ENCODE results near the gene LDLRAD4.

LDLRAD4 gene

DNA sequence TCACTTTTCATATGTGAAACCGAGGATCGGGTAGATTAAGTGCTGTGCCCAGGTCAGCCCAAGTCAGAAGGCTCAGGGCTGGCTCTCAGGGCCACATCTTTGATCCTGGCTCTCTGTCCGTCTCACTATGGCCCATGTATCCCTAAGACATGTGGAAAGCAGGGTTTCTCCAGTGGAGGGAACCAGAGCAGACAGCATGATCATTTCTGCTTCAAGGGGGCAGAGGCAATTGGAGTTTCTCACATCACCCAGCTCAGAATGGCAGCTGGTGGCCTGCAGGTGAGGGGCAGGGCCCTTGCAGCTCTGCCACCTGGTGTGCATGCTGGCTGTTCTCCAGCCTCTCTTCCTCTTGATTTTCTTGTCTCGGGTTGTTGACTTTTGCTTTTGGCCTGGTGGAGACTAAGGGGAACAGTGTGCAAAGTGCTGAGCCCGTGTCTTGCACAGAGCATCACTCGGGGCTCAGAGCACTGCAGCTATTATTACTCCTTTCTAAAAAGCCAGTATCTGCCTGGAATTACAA is 27.0 kb downstream of the LDLRAD4 start:
- no peak overlapping the region for H3K4me3 ChIP-seq (ENCODE audit: low read length)
- no CpG with 5 or more reads among the region's 6 CpGs for WGBS (ENCODE audit: insufficient coverage, insufficient read length)
- H3K36me3 ChIP-seq (ENCODE audit: control insufficient read depth, insufficient read depth, low read length) = no peaks in the 10 kb centered on the region
- H3K27ac ChIP-seq (ENCODE audit: low read length) = no peak overlapping the region
- DNase-seq (ENCODE audit: low read depth, low spot score) = no peak
- no peaks in the 10 kb centered on the region; the same call in 1 of the 2 replicates for H3K27me3 ChIP-seq (ENCODE audit: control insufficient read depth, insufficient read depth, low read length)
- no peaks in the 10 kb centered on the region for H3K9me3 ChIP-seq (ENCODE audit: control insufficient read depth, insufficient read depth, low read length)
- no peaks in the 10 kb centered on the region for H3K4me1 ChIP-seq (ENCODE audit: control insufficient read depth, insufficient read depth, low read length)

DNA sequence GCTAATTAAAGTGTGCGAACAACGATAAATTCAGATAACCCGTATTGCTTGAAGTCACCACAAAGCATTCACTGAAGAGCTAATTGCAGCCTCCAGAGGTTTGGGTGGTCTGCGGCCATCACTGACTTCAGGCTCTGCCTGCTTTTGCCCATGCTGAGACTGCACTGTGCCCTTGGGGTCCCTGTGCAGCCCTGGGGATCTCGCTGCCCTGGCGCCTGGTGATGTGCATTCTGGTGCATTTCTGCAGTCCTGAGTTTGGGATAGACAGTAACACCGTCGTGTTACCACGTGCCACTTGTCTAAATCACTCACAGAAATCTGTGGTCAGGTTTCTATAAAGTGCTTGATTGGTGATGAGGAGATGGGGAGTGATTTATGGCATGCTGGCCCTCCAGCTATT is 27.6 kb downstream of the LDLRAD4 start:
- Histone ChIP-seq H3K27ac (ENCODE audit: low read length) (no peak overlapping the region), H3K4me1 (ENCODE audit: control insufficient read depth, insufficient read depth, low read length) (no peaks in the 10 kb centered on the region), H3K27me3 (ENCODE audit: control insufficient read depth, insufficient read depth, low read length) (no peaks in the 10 kb centered on the region; the same call in 1 of the 2 replicates), H3K9me3 (ENCODE audit: control insufficient read depth, insufficient read depth, low read length) (no peaks in the 10 kb centered on the region), H3K36me3 (ENCODE audit: control insufficient read depth, insufficient read depth, low read length) (no peaks in the 10 kb centered on the region), H3K4me3 (ENCODE audit: low read length) (no peak overlapping the region)
- no CpG with 5 or more reads among the region's 9 CpGs for whole genome bisulfite sequencing (ENCODE audit: insufficient coverage, insufficient read length)
- DNase-seq (ENCODE audit: low read depth, low spot score) = no peak

DNA sequence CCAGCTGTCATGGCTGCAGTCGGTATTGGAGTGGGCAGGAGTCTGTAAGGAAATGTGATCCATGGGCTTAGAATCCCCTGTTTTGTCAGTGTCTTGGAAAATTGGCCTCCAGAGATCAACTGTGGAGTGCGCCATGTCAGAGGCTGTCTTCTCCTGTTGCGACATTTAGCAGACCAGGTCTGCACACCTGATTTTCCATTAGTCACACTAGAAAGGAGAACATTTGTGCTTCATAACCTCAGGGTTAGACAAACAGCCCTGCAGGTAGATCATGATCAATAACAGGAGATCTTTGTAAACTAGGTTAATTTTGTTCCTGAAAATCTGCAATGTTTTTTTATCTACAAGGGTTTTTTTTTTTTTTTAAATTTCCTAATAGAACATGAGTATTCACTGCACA is 28.0 kb downstream of the LDLRAD4 start:
- Histone ChIP-seq H3K27me3 (ENCODE audit: control insufficient read depth, insufficient read depth, low read length) (no peaks in the 10 kb centered on the region; the same call in 1 of the 2 replicates), H3K36me3 (ENCODE audit: control insufficient read depth, insufficient read depth, low read length) (no peaks in the 10 kb centered on the region), H3K9me3 (ENCODE audit: control insufficient read depth, insufficient read depth, low read length) (no peaks in the 10 kb centered on the region), H3K4me3 (ENCODE audit: low read length) (no peak overlapping the region), H3K27ac (ENCODE audit: low read length) (no peak overlapping the region), H3K4me1 (ENCODE audit: control insufficient read depth, insufficient read depth, low read length) (no peaks in the 10 kb centered on the region)
- no CpG with 5 or more reads among the region's 3 CpGs for WGBS (ENCODE audit: insufficient coverage, insufficient read length)
- DNase-seq (ENCODE audit: low read depth, low spot score) = no peak

DNA sequence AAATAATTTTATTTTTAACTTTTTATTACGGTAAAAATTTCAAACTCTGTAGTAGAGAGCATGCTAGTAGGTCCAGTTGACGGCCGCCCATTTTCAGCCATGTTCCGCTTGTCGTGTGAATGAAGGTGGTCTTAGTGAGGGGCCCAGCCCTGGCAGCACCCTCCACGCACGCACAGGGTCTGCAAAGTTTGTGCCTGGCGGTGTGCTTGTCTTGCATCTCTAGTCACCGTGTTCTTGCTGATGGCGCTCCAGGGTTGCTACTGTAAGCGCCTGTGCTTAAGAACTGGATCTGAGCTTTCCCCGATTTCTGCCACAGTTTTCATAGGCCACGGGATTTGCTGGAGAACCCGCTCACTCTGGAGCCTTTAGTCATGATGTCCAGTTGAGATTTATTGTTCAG is 28.9 kb downstream of the LDLRAD4 start:
- WGBS (ENCODE audit: insufficient coverage, insufficient read length) = no CpG with 5 or more reads among the region's 14 CpGs
- no peak overlapping the region for H3K4me3 ChIP-seq (ENCODE audit: low read length)

DNA sequence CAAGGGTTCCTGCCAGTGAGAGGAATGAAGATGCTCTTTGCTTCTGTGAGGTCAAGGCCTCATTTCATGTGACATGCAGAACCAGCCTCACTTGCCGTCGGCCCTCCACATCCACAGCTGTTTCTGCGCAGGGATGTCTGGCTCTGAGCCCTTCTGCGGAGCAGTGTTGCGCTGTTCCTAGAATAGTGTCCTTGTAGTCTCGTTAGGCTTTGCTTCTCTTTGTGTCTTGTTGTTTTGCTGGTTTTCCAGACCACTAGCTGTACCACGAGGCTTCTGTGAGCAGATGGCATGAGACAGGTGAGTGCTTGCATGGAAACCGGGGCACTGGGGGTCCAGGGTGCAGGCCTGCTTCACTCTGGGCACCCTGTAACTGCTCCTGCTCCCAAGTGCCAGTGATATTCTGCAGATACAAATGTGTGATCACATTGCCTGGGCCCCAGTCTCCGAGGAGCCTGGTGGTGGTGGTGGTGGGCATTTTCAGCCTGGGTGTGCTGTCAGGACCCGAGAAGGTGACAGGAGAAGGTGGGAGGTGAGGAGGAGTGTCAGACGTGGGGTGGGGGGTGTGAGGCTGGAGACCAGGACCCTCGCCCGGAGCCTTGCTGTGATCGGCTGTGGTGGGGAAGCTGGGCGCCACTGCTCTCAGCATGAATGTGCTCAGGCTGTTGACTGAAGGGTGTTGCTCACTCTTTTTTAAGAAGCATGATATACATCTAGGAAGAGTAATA is 34.3 kb downstream of the LDLRAD4 start:
- Histone ChIP-seq H3K4me3 (ENCODE audit: low read length) (no peak overlapping the region), H3K27ac (ENCODE audit: low read length) (no peak overlapping the region), H3K4me1 (ENCODE audit: control insufficient read depth, insufficient read depth, low read length) (peaks cover 1% of the 10 kb centered on the region; the same call in 1 of the 2 replicates), H3K9me3 (ENCODE audit: control insufficient read depth, insufficient read depth, low read length) (no peaks in the 10 kb centered on the region), H3K27me3 (ENCODE audit: control insufficient read depth, insufficient read depth, low read length) (no peaks in the 10 kb centered on the region), H3K36me3 (ENCODE audit: control insufficient read depth, insufficient read depth, low read length) (no peaks in the 10 kb centered on the region)
- no CpG with 5 or more reads among the region's 15 CpGs for WGBS (ENCODE audit: insufficient coverage, insufficient read length)
- DNase-seq (ENCODE audit: low read depth, low spot score) = no peak

More for the DNA sequence above, 28.9 kb downstream of the LDLRAD4 start:
- Histone ChIP-seq H3K27ac (ENCODE audit: low read length) (no peak overlapping the region), H3K4me1 (ENCODE audit: control insufficient read depth, insufficient read depth, low read length) (no peaks in the 10 kb centered on the region), H3K27me3 (ENCODE audit: control insufficient read depth, insufficient read depth, low read length) (no peaks in the 10 kb centered on the region; the same call in 1 of the 2 replicates), H3K9me3 (ENCODE audit: control insufficient read depth, insufficient read depth, low read length) (no peaks in the 10 kb centered on the region), H3K36me3 (ENCODE audit: control insufficient read depth, insufficient read depth, low read length) (no peaks in the 10 kb centered on the region)
- no peak for DNase-seq (ENCODE audit: low read depth, low spot score)

DNA sequence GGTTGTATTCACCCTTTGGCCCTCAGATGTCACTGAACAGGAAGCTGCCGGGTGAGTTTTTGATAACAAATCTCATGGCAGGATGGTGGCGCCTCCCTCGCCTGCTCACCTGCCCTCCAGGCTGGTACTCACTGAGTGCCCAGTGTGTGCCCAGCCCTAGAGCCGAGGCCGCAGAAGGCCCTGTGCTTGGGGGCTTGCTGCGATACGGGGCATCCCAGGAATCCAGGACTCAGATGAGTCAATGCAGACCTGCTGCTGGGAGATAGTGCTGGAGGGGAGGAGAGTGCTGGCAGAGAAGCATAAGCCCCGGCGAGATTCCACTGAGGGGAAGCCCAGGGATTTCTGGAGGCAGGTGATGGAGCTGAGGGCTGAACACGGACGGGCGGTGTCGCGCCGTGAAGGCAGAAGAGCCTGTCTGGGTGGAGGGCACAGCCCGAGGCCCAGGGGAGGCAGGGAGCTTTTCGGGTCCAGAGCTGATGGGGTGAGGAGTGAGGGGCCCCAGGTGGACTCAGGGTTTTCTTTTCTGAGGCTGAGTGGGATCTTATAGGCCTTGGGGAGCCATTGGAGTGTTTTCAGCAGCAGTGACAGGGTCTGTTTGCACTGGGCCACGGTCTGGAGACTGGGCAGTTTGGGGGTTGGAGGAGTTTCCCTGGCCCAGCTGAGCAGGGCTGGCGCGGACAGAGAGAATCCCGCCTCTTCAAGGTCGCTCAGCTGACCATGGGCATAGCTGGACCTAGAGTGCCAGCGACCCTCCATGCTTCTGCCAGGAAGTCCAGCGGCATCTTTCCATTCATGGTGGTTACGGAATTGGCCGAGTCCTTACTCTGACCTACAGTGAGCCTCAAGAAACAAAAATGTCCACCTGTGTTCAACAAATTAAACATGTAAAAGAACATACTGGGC is 35.5 kb downstream of the LDLRAD4 start:
- no peak overlapping the region for H3K4me3 ChIP-seq (ENCODE audit: low read length)
- no CpG with 5 or more reads among the region's 26 CpGs for WGBS (ENCODE audit: insufficient coverage, insufficient read length)
- H3K4me1 ChIP-seq (ENCODE audit: control insufficient read depth, insufficient read depth, low read length) = peaks cover 3% of the 10 kb centered on the region; the same call in 1 of the 2 replicates
- no peaks in the 10 kb centered on the region for H3K9me3 ChIP-seq (ENCODE audit: control insufficient read depth, insufficient read depth, low read length)
- H3K36me3 ChIP-seq (ENCODE audit: control insufficient read depth, insufficient read depth, low read length) = no peaks in the 10 kb centered on the region
- H3K27me3 ChIP-seq (ENCODE audit: control insufficient read depth, insufficient read depth, low read length) = no peaks in the 10 kb centered on the region
- DNase-seq (ENCODE audit: low read depth, low spot score) = no peak
- no peak overlapping the region for H3K27ac ChIP-seq (ENCODE audit: low read length)

DNA sequence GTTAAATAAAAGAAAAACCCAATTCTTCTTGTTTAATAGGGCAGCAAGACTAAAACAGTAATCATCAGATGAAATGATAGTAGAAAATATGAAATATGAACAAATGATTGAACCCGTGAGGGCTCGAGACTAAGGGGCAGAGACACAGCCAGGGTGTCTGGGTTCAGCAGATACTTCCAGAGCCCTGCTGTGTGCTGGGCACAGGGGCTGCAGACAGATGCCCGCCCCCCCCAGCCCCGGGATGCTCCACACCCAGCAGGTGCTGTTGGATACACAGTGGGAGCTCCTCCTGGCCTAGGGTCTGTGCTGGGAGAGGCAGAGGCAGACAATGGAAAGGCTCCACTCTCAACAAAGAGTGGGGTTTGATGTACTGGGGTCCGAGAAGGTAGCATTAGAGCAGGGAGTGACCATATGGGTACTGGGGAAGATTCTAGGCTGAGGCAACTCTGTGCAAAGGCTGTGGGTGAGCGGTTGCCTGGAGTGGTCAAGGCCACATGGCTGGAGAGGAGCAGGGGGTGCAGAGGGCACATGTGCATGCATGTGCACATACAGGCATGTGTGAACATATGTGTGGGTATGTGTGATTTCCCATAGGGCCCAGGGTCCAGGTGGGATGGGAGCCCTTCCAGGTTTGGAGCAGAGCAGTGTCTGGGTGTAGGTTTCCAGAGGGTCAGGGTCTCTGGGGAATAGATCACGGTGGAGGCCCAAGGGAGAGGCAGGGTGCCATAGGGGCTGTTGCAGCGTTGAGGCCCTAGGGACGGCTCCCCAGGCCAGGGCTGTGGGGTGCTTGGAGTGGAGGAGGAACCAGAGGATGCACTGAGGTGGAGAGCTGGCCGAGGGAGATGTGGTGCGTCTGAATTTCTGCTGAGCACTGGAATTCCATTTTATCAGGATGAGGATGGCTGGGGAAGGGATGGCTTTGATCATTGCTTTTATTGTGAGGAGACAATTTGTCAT is 36.7 kb downstream of the LDLRAD4 start:
- no peaks in the 10 kb centered on the region for H3K9me3 ChIP-seq (ENCODE audit: control insufficient read depth, insufficient read depth, low read length)
- H3K36me3 ChIP-seq (ENCODE audit: control insufficient read depth, insufficient read depth, low read length) = no peaks in the 10 kb centered on the region
- no peaks in the 10 kb centered on the region for H3K27me3 ChIP-seq (ENCODE audit: control insufficient read depth, insufficient read depth, low read length)
- no CpG with 5 or more reads among the region's 11 CpGs for WGBS (ENCODE audit: insufficient coverage, insufficient read length)
- H3K4me3 ChIP-seq (ENCODE audit: low read length) = no peak overlapping the region
- DNase-seq (ENCODE audit: low read depth, low spot score) = no peak
- H3K4me1 ChIP-seq (ENCODE audit: control insufficient read depth, insufficient read depth, low read length) = peaks cover 3% of the 10 kb centered on the region; the same call in 1 of the 2 replicates
- H3K27ac ChIP-seq (ENCODE audit: low read length) = no peak overlapping the region

DNA sequence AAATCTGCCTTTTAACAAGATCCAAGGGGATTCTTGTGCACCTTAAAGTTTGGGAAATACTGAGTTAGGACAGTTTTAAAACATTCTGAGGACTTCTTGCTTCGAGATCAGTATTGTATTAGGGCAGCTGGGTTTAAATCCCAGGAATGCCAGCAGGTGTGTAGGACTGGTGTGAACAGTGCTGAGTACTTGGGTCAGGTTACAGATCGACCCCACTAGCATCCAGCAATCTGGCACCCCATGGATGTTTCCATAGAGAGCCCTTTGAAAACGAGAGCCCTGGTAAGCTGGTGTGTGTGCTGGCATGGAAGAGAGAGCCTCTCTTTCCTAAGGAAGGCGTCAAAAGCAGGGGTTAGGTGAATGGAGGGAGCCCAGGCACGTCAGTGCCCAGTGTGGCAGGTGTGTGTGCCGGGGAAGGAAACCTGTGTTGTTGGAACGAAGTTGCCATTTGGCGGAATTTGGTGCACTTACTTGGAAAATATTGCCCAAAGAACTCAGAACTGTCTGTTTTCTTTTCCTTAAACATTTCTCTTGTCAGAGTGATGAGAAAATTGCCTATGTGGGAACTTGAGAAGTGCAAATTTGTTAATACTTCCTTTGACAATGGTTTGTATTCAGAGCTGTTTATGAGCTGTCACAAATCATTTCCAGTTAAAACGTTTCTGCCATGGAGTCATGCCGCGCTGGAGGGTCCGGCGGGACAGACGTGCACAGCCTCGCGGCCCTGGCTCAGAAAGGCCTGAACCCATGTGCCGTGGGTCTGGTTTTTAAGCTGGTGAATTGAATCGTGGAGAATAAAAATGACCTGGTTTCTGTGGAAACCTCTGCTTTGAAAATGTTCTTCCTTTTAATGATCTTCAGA is 38.1 kb downstream of the LDLRAD4 start:
- no CpG with 5 or more reads among the region's 18 CpGs for WGBS (ENCODE audit: insufficient coverage, insufficient read length)
- H3K27ac ChIP-seq (ENCODE audit: low read length) = no peak overlapping the region
- no peak overlapping the region for H3K4me3 ChIP-seq (ENCODE audit: low read length)
- no peaks in the 10 kb centered on the region for H3K27me3 ChIP-seq (ENCODE audit: control insufficient read depth, insufficient read depth, low read length)
- no peaks in the 10 kb centered on the region for H3K9me3 ChIP-seq (ENCODE audit: control insufficient read depth, insufficient read depth, low read length)
- no peaks in the 10 kb centered on the region for H3K36me3 ChIP-seq (ENCODE audit: control insufficient read depth, insufficient read depth, low read length)
- H3K4me1 ChIP-seq (ENCODE audit: control insufficient read depth, insufficient read depth, low read length) = peaks cover 3% of the 10 kb centered on the region; the same call in 1 of the 2 replicates
- DNase-seq (ENCODE audit: low read depth, low spot score) = no peak

DNA sequence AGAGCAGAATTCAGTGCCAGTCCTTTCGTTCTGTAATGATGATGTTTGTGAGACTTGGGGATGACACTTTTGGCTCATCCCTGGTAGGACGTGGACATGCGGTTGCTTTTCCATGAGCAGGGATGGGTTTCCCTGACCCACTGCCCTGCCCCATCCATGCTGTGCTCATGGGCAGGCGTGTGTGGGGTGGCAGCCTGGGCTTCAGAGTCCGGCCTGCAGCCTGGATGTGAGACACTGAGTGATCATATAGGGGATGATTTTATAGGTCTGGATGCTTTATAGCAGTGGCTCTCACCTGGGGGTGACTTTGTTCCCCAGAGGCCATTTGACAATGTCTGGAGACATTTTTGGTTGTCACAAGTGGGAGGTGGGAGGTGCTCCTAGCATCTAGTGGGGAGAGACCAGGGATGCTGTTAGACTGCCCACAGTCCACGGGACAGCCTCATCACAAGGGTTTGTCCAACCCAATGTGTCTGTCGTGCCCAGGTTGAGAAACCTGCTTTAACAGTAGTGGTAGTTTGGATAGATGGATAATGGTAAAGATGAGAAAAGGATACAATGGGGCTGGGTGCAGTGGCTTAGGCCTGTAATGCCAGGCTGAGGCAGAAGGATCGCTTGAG is 38.9 kb downstream of the LDLRAD4 start:
- Histone ChIP-seq H3K4me1 (ENCODE audit: control insufficient read depth, insufficient read depth, low read length) (peaks cover 3% of the 10 kb centered on the region; the same call in 1 of the 2 replicates), H3K27me3 (ENCODE audit: control insufficient read depth, insufficient read depth, low read length) (no peaks in the 10 kb centered on the region), H3K4me3 (ENCODE audit: low read length) (no peak overlapping the region), H3K36me3 (ENCODE audit: control insufficient read depth, insufficient read depth, low read length) (no peaks in the 10 kb centered on the region), H3K9me3 (ENCODE audit: control insufficient read depth, insufficient read depth, low read length) (no peaks in the 10 kb centered on the region), H3K27ac (ENCODE audit: low read length) (no peak overlapping the region)
- no CpG with 5 or more reads among the region's 8 CpGs for WGBS (ENCODE audit: insufficient coverage, insufficient read length)
- no peak for DNase-seq (ENCODE audit: low read depth, low spot score)
